Body of pancreas (tissue), 4 donors: ENCODE results near the gene SLC6A15. TPM values are rescaled to one million over a fixed set of nuclear protein-coding genes. Genes with fewer than 3 reads are reported as not detected.
A peak's percentile ranks its signal among the peaks of the same experiment; 100 is the strongest.

ENCODE experiments used
- ATAC-seq: fragments of 150-250 bp; one replicate; pipeline ENCODE4 v1.9.1; 2016
- DNase-seq, 4 donors: peaks; one replicate each; pipeline ENCODE4 v3.0.0-alpha.2; 2019
- H3K27ac ChIP-seq, 4 donors: fragments of 200-600 bp; sonication (generic); 1 replicate in 3 of 4; 2 replicates in 1 of 4; pipeline versions ENCODE4 v1.5.1 to v1.6.1; 2016 to 2019; ENCODE audit warnings: mild to moderate bottlenecking in 1 of 4, mixed read lengths in 1 of 4, moderate library complexity in 1 of 4
- H3K27me3 ChIP-seq, 2 donors: fragments of 200-600 bp; sonication (generic); one replicate each; pipeline ENCODE4 v1.6.0; 2016; ENCODE audit warnings: mild to moderate bottlenecking in 1 of 2
- H3K36me3 ChIP-seq, 2 donors: fragments of 200-600 bp; sonication (generic); replicated peaks in 1 of 2; 2 replicates each; pipeline ENCODE4 v1.5.1; 2016; ENCODE audit warnings: low read depth in 2 of 2; ENCODE audit not compliant: insufficient read depth in 1 of 2
- H3K4me1 ChIP-seq: fragments of 200-600 bp; sonication (generic); one replicate; pipeline ENCODE4 v1.6.0; 2016
- H3K4me3 ChIP-seq, 2 donors: fragments of 200-600 bp; sonication (generic); 1 replicate in 1 of 2; 2 replicates in 1 of 2; pipeline ENCODE4 v1.5.1; 2016 to 2019
- H3K9me3 ChIP-seq, 3 donors: fragments of 200-600 bp; sonication (generic); 1 replicate in 2 of 3; 2 replicates in 1 of 3; pipeline ENCODE4 v1.5.1; 2016
- CTCF ChIP-seq, 7 experiments: fragments of 450-650 bp in 4 of 7; fragments of 200-600 bp in 3 of 7; sonication (generic) in 3 of 7; IDR thresholded peaks; one replicate each; pipeline ENCODE4 v1.5.1; 2016 to 2019; ENCODE audit warnings: antibody characterized with exemption in 7 of 7
- POLR2A ChIP-seq, 3 donors: fragments of 450-650 bp; IDR thresholded peaks; one replicate each; pipeline ENCODE4 v1.6.1; 2016; ENCODE audit warnings: antibody characterized with exemption in 3 of 3, mild to moderate bottlenecking in 2 of 3
- WGBS, 2 donors: methylation state at CpG; one replicate each; pipeline ENCODE4 v1.1.5; 2017; 5-methylcytosine and 5-hydroxymethylcytosine counted together
- intact Hi-C: fragments of 100-400 bp; cut with DNase I; formaldehyde crosslinking; loops from one replicate; pipeline ENCODE4 v1.15.1; 2023
- total RNA-seq, 2 donors: library from RNA; depleted of rRNA; stranded (reverse); fragments of >200 nt; gene quantifications; one replicate each; pipeline ENCODE4 v1.1.0, GENCODE V29; 2016

The SLC6A15 gene
- total RNA-seq, 2 donors from 2014 or later, result not detected

DNA sequence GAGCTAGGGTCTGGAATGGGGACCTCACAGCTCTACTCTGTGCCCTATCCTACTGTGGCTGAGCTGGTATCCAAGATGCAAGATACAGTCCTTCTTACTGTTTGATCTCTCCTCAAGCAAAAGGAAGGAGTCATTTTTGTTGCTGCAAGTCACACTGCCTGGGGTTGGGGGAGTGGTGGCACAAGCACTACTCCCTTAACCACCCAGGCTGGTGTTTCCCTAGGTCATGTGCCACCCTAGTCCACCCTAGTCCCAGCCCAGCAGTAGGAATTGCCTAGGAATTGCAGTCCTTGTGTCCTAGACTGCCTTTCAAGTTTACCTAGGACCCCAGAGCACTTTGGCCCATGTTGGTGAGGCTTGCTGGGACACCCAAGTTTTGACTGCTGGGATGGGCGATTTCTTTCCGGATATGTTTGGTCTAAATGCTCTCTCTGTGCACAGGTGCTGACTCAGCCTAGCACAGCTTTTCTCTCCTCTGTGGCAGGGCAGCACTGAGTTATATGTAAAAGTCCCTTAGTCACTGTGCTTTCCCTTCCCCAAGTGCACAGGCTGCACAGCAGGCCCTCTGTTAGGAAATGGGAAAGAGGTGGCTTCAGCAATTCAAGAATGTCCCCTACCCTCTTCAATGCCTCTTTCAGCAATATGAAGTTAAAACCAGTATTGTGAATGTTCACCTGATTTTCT, 54.9 kb downstream of the SLC6A15 start:
- DNase-seq (no peak), ATAC-seq (no peak)
- Histone ChIP-seq H3K27ac (no peak overlapping the region), H3K36me3 (no peaks in the 10 kb centered on the region), H3K4me3 (no peak overlapping the region), H3K4me1 (no peaks in the 10 kb centered on the region), H3K27me3 (no peaks in the 10 kb centered on the region), H3K9me3 (no peaks in the 10 kb centered on the region)
- 65 to 68% methylated on average over 2 of the region's 2 CpGs for WGBS, 2 donors
- intact Hi-C loops, result no loop called here
- no peak for TF ChIP-seq CTCF (IDR thresholded peaks at IDR 0.05)
- TF ChIP-seq POLR2A (IDR thresholded peaks at IDR 0.05), result no peak

GRCh38 chr12:84856156-84856900, 56.3 kb downstream of the SLC6A15 start:
- TF ChIP-seq CTCF (IDR thresholded peaks at IDR 0.05) (no peak), POLR2A (IDR thresholded peaks at IDR 0.05) (no peak)
- no peak overlapping the region for H3K27ac ChIP-seq
- no peaks in the 10 kb centered on the region for H3K9me3 ChIP-seq
- intact Hi-C loops, result no loop called here
- H3K4me1 ChIP-seq, result no peaks in the 10 kb centered on the region
- ATAC-seq (no peak), DNase-seq (no peak)
- 74 to 81% methylated on average over 1 of the region's 1 CpG for WGBS, 2 donors
- H3K27me3 ChIP-seq, result no peaks in the 10 kb centered on the region
- no peak overlapping the region for H3K4me3 ChIP-seq
- no peaks in the 10 kb centered on the region for H3K36me3 ChIP-seq

DNA sequence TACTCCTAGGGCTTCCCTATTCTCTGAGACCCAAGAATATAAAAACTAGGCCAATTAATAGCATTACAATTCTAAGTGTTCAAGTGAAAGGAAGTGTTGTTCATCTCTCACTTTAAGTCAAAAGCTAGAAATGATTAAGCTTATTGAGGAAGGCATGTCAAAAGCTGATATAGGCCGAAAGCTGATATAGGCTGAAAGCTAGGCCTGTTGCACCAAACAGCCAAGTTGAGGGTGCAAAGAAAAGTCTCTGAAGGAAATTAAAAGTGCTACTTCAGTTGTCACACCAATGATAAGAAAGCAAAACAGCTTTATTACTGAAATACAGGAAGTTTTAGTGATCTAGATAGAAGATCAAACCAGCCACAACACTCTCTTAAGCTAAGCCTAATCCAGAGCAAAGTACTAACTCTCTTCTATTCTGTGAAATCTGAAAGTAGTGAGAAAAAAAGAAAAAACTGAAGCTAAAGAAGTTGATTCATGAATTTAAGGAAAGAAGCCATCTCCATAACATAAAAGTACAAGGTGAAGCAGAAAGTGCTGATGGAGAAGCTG, 68.9 kb downstream of the SLC6A15 start:
- Histone ChIP-seq H3K4me3 (no peak overlapping the region), H3K27me3 (no peaks in the 10 kb centered on the region), H3K4me1 (no peaks in the 10 kb centered on the region), H3K36me3 (no peaks in the 10 kb centered on the region), H3K27ac (no peak overlapping the region), H3K9me3 (no peaks in the 10 kb centered on the region)
- TF ChIP-seq POLR2A (IDR thresholded peaks at IDR 0.05) (no peak), CTCF (IDR thresholded peaks at IDR 0.05) (no peak)
- 67 to 75% methylated on average over 1 of the region's 1 CpG for WGBS, 2 donors
- ATAC-seq, result no peak
- DNase-seq, result no peak
- intact Hi-C loops, result no loop called here

DNA sequence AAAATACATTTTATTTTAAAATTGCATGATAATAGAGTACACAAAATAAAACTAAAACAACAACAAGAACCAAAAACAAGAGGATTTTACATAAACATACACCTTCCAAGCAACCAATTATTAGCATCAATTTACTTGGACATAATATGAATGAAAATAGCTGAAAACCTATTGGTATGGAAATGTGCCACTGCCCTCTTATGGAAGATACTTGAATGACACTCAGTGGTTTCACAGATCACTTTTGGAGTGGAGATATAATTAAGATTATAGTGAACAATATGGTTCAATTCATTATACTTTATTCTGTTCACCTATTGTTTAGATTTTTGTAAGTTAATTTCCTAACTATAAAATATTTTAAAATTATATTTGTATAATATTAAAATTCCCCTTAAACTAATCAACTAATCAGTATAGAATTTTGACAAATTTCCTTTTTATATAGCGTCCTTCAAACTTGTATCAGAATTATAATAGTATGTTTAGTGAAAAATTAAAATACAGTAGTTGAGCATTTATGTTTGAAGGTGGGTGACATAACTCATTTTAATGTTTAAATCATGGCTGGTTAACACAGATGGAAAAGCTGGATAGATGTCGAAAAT, 70.1 kb downstream of the SLC6A15 start:
- TF ChIP-seq CTCF (IDR thresholded peaks at IDR 0.05) (peak in 6 of 7 experiments; percentile 29 to 49 (median 44)), POLR2A (IDR thresholded peaks at IDR 0.05) (no peak)
- ATAC-seq (no peak), DNase-seq (no peak)
- 77 to 96% methylated on average over 2 of the region's 2 CpGs for WGBS, 2 donors
- Histone ChIP-seq H3K4me3 (no peak overlapping the region), H3K27me3 (no peaks in the 10 kb centered on the region), H3K4me1 (no peaks in the 10 kb centered on the region), H3K9me3 (no peaks in the 10 kb centered on the region), H3K36me3 (no peaks in the 10 kb centered on the region), H3K27ac (no peak overlapping the region)
- intact Hi-C loops, result no loop called here
